ENCODE results near the gene PDE2A. TPM values are rescaled to one million over a fixed set of nuclear protein-coding genes. Genes with fewer than 3 reads are reported as not detected.

Gene PDE2A
- total RNA-seq, 1 donor: 0.36 TPM

DNA sequence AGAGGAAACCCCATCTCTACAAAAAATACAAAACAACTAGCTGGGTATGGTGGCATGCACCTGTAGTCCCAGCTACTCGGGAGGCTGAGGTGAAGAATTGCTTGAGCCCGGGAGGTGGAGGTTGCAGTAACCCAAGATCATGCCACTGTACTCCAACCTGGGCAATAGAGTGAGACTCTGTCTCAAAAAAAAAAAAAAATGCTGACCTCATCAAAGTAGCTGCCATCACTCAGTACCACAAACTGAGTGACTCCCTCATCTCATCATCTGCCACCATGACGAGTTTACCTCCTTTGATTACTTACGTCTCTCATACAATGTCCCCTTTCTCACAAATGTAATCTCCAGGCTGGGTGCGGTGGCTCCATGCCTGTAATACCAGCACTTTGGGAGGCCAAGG, 122.7 kb downstream of the PDE2A start:
- H3K27ac ChIP-seq (ENCODE audit: low read depth, low read length): no peak overlapping the region
- H3K27me3 ChIP-seq (ENCODE audit: insufficient read depth, low read length): peaks cover 30% of the 10 kb centered on the region
- no peaks in the 10 kb centered on the region for H3K79me2 ChIP-seq (ENCODE audit: insufficient read depth, low read length)
- no peak for DNase-seq (ENCODE audit: insufficient read length, low spot score, missing footprints)
- no peak overlapping the region for H3K4me2 ChIP-seq (ENCODE audit: insufficient read depth, low read length)
- no peaks in the 10 kb centered on the region for H3K36me3 ChIP-seq (ENCODE audit: insufficient read depth, low read length)
- H2AFZ ChIP-seq (ENCODE audit: low read length): no peak overlapping the region
- H3K4me3 ChIP-seq (ENCODE audit: insufficient read depth, low read length): no peak overlapping the region
- H4K20me1 ChIP-seq (ENCODE audit: insufficient read depth, low read length): no peaks in the 10 kb centered on the region
- TF ChIP-seq, protein P1, sequence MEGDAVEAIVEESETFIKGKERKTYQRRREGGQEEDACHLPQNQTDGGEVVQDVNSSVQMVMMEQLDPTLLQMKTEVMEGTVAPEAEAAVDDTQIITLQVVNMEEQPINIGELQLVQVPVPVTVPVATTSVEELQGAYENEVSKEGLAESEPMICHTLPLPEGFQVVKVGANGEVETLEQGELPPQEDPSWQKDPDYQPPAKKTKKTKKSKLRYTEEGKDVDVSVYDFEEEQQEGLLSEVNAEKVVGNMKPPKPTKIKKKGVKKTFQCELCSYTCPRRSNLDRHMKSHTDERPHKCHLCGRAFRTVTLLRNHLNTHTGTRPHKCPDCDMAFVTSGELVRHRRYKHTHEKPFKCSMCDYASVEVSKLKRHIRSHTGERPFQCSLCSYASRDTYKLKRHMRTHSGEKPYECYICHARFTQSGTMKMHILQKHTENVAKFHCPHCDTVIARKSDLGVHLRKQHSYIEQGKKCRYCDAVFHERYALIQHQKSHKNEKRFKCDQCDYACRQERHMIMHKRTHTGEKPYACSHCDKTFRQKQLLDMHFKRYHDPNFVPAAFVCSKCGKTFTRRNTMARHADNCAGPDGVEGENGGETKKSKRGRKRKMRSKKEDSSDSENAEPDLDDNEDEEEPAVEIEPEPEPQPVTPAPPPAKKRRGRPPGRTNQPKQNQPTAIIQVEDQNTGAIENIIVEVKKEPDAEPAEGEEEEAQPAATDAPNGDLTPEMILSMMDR (IDR thresholded peaks at IDR 0.05; ENCODE audit: extremely low read depth, low read depth, low read length): no peak
- no peaks in the 10 kb centered on the region for H3K9me3 ChIP-seq (ENCODE audit: low read depth, low read length)
- no peaks in the 10 kb centered on the region for H3K4me1 ChIP-seq (ENCODE audit: insufficient read depth, low read length)

DNA sequence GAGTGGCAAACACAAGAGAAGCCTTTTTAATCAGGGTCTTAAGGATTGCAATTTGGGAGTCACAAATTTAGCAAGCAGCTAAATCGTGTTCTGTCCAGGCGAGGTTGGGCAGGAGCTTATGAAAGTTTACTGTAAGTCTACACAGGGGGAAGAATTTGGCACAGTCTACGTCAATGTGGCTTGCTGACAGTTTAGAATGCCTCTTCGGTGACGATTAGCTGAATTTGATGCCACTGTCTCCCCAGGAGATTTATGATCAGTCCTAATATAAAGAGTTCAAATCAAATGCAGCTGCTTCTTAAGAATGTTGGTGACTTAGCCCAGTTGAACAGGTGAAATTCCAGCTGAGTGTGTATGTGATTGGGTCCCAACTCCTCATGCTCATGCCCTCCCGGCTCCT, 125.8 kb downstream of the PDE2A start:
- no peaks in the 10 kb centered on the region for H3K4me1 ChIP-seq (ENCODE audit: insufficient read depth, low read length)
- peaks cover 30% of the 10 kb centered on the region for H3K27me3 ChIP-seq (ENCODE audit: insufficient read depth, low read length)
- H3K27ac ChIP-seq (ENCODE audit: low read depth, low read length): no peak overlapping the region
- no peaks in the 10 kb centered on the region for H3K36me3 ChIP-seq (ENCODE audit: insufficient read depth, low read length)
- no peaks in the 10 kb centered on the region for H4K20me1 ChIP-seq (ENCODE audit: insufficient read depth, low read length)
- H3K79me2 ChIP-seq (ENCODE audit: insufficient read depth, low read length): no peaks in the 10 kb centered on the region
- TF ChIP-seq, protein P1 (IDR thresholded peaks at IDR 0.05; ENCODE audit: extremely low read depth, low read depth, low read length): no peak
- H3K4me3 ChIP-seq (ENCODE audit: insufficient read depth, low read length): no peak overlapping the region
- no peak for DNase-seq (ENCODE audit: insufficient read length, low spot score, missing footprints)
- H2AFZ ChIP-seq (ENCODE audit: low read length): no peak overlapping the region
- H3K9me3 ChIP-seq (ENCODE audit: low read depth, low read length): no peaks in the 10 kb centered on the region
- H3K4me2 ChIP-seq (ENCODE audit: insufficient read depth, low read length): no peak overlapping the region

DNA sequence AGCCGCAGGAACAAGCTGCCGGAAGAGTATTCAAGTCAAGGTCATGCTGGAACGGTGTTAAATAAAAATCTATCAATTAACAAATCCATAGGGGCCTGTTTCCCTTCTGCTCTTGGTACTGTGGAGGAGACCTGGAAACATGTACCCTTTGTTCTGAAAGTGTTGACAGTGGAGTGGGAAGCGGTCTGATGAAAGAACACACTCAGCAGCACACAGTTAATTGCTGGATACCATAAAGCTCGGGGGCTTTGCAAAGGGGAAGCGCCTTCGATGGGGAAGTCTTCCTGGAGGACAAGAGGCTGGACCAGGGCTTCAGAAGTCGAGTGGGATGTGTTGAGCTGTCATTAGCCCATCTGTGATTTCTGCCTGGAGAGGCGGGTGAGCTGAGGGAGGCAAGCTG, 127.4 kb downstream of the PDE2A start:
- Histone ChIP-seq H2AFZ (ENCODE audit: low read length) (no peak overlapping the region), H3K4me3 (ENCODE audit: insufficient read depth, low read length) (no peak overlapping the region), H3K9me3 (ENCODE audit: low read depth, low read length) (no peaks in the 10 kb centered on the region), H3K4me2 (ENCODE audit: insufficient read depth, low read length) (no peak overlapping the region), H4K20me1 (ENCODE audit: insufficient read depth, low read length) (no peaks in the 10 kb centered on the region), H3K27me3 (ENCODE audit: insufficient read depth, low read length) (peaks cover 32% of the 10 kb centered on the region), H3K4me1 (ENCODE audit: insufficient read depth, low read length) (no peaks in the 10 kb centered on the region), H3K79me2 (ENCODE audit: insufficient read depth, low read length) (no peaks in the 10 kb centered on the region), H3K36me3 (ENCODE audit: insufficient read depth, low read length) (no peaks in the 10 kb centered on the region), H3K27ac (ENCODE audit: low read depth, low read length) (no peak overlapping the region)
- TF ChIP-seq, protein P1 (IDR thresholded peaks at IDR 0.05; ENCODE audit: extremely low read depth, low read depth, low read length): no peak
- DNase-seq (ENCODE audit: insufficient read length, low spot score, missing footprints): no peak

DNA sequence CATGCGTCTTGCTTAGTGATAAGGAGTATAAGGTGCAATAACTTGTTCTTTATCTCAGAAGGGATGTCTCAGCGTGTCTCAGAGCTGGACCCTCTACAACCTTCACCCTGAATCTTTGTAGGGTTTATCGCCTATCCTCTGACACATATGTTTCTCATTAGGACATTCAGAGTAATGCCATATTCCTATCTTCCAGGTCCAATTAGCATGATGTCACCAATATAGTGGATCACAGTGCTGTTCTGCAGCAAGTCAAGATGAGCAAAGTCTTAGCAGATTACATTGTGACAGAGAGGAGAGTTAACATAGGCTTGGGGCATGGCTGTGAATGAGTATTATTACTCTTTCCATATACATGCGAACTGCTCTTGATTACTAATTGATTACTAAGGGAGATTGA, 129.6 kb downstream of the PDE2A start:
- Histone ChIP-seq H3K79me2 (ENCODE audit: insufficient read depth, low read length) (no peaks in the 10 kb centered on the region), H3K4me3 (ENCODE audit: insufficient read depth, low read length) (no peak overlapping the region), H3K27me3 (ENCODE audit: insufficient read depth, low read length) (peaks cover 55% of the 10 kb centered on the region), H3K36me3 (ENCODE audit: insufficient read depth, low read length) (no peaks in the 10 kb centered on the region), H3K9me3 (ENCODE audit: low read depth, low read length) (no peaks in the 10 kb centered on the region), H3K4me2 (ENCODE audit: insufficient read depth, low read length) (no peak overlapping the region), H2AFZ (ENCODE audit: low read length) (no peak overlapping the region), H4K20me1 (ENCODE audit: insufficient read depth, low read length) (no peaks in the 10 kb centered on the region), H3K27ac (ENCODE audit: low read depth, low read length) (no peak overlapping the region), H3K4me1 (ENCODE audit: insufficient read depth, low read length) (no peaks in the 10 kb centered on the region)
- TF ChIP-seq, protein P1 (IDR thresholded peaks at IDR 0.05; ENCODE audit: extremely low read depth, low read depth, low read length): no peak
- DNase-seq (ENCODE audit: insufficient read length, low spot score, missing footprints): no peak
